ENCODE measurements around the gene ASCL5.

ASCL5 gene

DNA sequence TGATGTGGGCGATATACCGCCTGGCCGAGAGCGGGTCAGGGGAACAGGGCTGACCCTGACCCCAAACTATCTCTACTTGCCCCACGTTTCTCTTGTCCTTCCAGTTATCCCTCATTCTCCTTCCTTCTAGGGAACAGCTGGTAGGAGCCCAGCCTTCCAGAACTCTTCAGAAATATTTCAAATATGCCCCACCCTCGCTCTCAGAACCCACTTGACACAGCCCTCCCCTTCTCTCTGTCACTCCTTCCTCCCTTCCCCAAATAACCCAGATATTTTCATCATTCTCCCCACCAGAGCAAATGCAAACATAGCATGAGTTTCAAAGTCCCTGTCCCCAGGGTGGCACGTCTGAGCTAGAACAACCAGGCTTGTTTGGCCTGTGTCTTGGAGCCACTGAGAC lies 15.8 kb downstream of the ASCL5 start:
- no peak for DNase-seq (ENCODE audit: low spot score)

DNA sequence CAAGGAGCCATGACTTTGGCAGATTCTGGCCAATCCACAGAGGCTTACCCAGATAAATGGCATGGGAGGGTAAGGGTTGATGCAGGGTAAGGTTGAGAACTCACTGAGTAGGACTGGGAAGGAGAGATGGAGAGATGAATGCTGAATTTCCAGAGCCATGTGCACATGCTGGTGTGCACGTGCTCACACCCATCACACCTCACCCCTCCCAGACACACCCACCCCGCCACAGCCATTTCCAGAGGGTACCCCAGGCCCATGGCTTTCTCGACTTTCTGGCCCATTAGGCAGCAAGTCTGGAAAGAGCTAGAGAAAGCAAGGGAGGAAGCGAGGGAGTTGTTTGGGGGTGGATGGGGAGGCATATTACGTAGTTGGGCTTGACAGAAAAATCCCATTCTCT lies 16.4 kb downstream of the ASCL5 start:
- DNase-seq (ENCODE audit: low spot score) = no peak

DNA sequence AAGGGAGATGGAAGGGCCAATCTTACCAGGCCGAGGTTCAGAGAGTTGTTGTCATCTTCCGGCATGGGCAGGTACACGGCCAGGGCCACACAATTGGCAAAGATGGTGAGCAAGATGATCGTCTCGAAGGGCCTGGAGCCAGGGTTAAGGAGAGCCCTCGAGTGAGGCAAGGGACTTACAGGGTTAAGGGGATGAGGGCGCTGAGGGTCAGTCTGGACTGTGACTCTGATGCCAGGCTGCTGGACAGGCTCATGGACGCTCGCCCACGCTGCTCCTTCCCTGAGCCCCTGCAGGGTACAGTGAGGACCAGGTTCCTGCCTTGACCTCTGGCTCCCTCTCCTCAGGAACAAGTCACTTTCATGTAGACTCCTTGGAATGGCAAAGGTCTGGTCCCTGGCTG lies 16.8 kb downstream of the ASCL5 start:
- DNase-seq (ENCODE audit: low spot score) = no peak

DNA sequence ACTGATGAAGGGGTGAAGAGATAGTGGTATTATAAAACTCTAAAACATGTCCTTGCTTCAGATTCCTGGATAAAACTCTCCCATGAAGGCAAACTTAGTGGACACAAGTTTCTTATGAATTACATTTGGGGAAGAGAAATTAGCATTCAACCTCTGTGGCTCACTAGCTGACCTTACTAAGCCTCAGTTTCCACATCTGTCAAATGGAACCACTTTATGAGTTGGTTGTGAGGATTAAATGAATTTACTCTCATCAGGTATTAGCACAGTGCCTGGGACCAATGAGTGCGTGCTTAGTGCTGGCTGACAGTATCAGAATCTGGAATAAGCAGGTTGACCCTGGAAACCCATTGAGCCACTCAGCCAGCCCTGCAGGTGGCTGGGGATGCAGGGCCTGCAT lies 17.3 kb downstream of the ASCL5 start:
- no peak for DNase-seq (ENCODE audit: low spot score)

DNA sequence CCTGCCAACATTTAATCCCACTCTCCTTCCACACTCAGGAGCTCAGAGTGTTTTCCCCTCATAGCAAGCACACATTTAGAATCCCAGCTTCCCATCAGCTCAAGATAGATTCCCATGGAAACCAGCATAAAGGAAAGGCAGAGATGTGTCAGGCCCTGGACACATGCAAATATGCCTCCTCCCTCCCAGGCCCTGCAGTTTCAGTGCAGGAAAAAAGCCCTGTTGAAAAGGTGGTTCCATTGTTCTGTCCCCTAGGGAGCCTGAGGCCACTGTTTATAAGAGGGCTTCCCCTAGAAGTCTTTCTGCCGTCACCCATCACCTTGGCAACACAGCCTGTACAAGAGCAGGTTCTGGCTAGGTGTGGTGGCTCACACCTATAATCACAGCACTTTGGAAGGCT lies 18.4 kb downstream of the ASCL5 start:
- DNase-seq (ENCODE audit: low spot score) = no peak

DNA sequence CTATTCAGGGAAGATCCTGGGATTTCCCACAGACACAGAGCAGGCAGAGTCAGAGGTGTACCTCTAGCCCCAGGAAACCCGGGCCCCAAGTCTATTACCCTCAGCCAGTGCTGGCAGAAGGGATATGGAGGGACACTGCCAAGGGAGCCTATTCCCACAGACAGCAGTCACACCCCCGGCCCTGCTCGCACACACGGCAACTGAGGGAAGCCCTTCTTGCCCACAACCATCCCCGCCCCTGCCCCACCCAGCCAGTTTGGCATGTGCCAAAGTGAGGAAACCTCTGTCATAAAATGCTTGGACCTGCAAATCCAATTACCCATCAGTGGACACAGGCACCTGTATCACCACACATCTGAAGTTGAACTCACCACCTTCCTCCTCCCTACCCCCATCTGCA lies 21.3 kb downstream of the ASCL5 start:
- no peak for DNase-seq (ENCODE audit: low spot score)

DNA sequence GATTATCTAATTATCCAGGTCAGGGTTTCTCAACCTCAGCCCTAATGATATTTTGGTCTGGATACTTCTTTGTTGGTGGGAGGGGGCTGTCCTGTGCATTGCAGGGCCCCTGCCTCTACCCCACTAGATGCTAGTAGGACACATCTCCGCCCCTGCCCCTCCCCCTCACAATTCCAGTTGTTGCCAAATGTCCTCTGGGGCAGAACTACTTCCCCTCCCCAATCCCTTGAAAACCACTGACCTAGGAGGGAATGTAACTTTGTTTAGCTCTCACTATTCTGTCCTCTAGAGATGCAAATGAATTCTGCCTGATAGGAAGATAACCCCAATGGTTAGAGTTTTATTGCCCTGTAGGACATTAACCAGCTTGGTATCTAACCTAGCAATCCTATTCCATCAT lies 22.8 kb downstream of the ASCL5 start:
- no peak for DNase-seq (ENCODE audit: low spot score)

DNA sequence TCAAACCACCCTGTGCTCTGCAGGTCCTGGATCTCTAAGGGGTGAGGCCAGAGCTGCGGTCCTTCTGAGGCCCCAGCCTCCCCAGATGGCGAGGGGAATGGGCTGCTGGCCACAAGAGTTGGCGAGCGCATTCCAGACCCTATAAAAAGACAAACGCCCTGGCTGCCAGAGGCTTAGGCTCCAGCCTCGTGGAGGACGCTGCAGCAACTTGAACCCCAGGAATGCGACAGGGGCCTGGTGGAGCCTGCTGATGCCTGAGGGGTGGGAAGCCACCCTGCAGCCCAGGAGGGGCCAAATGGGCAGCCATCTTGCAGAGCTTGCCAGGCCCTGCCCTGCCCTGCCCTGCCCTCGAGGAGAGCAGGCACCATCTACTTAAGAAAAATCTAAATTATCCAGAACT lies 23.3 kb downstream of the ASCL5 start:
- no peak for DNase-seq (ENCODE audit: low spot score)

DNA sequence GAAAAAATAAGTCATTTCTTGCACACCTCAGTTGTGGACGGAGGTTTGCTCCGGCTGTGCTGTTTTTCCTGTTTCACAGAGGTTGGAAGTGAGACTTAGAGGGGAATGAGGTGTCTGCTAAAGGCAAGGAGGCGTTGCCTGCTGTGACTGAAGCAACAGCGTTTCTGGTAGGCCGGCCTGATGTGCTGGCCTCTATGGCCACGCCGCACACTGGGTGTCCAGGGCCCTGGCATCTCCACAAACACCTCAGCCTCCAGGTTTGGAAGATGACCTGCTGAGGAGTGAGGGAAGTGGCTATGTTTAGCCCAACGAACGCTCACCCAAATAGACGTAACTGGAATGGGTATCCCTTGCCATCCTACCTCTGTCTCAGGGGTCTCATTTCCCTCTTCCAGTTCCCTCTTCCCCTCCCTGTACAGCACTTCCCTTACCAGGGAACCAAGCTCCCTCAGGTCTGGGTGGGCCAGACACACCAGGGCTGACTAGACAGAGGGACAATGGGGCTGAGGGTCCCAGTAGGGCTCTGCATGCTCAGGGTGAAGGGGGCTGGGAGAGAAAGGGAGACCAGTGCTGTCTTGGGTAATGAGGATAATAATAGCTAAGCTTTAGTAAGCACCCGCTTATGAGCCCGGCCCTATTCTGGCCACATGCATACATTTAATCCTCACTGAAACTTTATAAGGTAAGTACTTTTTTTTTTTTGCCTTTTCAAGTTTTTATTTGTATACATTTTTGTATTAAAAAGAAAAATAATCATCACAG lies 26.6 kb downstream of the ASCL5 start:
- DNase-seq (ENCODE audit: low spot score) = no peak

DNA sequence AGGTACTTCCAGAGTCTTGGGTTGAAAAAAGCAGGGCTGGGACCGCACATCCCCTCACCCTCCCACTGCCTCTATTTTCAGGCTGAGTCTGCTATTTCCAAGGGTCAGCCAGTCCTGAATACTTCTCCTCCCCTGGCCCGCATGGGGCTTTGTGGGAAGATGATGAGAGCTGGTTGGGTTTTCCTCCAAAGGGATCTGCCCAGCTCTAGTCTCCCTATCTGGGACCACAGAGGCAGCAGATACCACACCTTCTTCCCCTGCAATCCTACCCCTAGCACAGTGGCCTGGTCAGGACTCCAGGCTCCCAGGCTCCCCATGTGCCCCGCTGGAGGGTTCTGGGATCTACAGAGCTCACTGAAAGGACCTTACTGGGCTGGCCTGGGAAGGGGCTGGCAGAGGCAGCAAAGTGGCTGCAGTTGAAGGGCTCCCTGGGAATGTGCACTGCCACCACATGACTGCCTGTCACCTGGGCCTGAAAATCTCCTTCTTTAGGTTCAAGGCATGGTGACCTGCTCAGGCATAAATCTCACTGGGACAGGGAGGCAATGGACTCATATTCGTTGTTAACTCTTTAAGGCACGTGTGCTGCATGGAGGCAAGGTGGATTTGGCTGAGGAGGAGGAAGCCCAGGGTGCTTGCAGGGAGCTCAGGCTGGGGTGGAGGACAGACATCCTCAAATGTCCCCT lies 27.8 kb downstream of the ASCL5 start:
- DNase-seq (ENCODE audit: low spot score) = no peak

DNA sequence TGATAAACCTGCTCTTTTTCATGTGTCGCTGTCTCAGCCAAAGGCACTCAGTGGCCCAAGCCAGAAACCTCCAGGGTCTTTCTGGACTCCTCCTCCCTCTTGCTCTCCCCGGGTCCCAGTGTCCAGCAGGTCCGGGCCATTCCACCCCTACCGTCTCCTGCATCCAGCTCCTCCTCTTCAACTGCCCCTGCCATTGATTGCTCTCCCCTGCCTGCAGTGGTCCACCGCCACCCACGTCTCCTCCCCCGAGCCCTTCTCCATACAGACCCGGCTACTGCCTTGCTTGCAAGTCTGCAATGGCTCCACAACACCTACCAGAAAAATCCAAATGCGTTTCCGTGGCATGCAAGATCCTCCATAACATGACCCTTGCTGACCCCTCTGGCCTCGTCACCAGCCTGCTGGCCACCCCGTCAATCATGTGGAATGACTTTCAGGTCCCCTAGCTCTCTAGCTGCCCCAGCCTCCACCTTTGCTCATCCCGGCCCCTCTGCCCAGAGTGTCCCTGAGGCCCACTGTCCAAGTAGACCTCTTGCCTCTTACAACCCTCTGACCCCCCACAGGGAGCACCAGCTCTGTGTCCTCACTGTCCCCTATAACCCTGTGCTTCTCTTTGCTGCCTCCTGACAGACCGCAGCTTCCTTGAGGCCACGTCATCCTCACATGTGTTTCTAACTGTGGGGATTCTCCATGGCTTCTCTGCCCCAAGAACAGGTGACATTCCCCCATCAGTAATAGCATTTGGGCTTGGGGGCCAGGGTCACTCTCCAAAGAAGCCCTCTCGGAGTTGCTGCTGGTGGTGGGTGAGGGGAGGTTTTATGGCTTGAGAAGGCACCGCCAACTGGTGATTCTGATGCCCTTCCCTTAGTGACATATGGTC lies 29.8 kb downstream of the ASCL5 start:
- no peak for DNase-seq (ENCODE audit: low spot score)

DNA sequence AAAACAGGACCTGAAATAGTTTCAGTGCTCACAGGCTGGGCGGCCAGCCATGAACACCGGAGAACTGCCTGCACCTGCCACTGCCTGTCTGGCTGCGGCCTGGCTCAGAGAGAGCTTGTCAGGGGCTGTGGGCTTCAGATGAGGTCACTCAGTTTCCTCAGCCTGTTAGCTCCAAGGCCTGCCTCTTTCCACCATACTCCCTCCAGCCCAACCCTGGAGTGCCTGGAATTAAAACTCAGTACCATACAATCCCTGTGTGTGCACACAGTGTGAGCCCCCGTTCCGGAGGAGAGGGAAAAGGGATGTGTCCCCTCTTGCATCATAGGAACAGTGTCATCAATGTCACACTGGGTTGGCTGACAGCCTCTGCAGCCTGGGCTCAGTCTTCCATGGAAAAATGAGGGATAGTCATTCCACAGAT lies 30.9 kb downstream of the ASCL5 start:
- DNase-seq (ENCODE audit: low spot score) = no peak

DNA sequence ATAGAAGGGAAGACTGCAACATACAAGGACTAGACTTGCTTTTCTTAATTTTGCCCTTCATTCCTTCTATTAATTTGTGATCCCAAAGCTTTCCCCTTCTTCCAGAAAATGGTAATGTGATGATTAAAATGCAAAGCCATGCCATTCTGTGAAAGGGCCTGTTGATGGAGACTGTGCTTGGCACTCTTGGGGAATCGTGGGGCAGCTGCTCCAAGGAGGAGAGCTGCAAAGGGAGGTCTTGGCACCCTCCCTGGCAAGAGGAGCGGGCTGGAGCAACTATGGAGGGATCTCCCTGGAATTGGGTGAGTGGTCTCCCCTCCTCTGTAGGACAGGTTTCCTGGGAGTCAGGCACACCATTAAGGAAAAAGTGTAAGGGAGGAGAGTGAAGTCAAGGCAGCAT lies 31.4 kb downstream of the ASCL5 start:
- no peak for DNase-seq (ENCODE audit: low spot score)

DNA sequence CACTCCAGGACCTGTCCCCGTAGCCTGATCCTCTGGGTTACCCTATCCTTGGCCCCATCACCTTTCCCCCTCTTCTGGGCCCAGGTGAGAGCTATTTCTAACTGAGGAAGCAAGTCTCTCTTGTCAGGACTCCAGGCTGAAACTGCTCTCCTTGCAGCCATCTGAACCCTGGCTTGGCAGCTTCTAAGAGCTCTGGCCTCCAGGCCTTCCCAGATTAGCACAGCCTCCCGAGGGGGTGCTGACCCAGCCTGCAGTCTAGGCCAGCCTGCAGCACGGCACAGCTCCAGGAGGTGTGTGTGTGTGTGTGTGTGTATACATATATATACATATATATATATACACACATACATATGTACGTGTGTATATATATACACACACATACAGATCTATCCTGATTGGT lies 32.2 kb downstream of the ASCL5 start:
- no peak for DNase-seq (ENCODE audit: low spot score)

DNA sequence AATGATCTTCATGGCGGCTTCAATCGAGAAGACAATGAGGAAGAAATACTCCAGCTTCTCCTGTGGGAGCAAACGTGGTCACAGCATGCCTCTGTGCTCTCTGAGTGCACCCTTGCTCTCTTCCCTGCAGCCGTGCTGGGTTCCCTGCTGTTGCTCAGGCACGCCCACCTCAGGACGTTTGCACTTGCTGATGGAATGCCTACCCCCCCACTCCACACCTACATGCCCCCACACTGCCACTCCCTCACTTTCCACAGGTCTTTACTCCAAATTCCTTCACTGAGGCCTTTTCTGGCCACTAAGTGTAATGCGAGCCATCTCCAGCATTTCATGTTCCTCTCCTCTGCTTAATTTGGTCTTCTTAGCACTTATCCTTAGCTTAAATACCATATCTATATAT lies 33.0 kb downstream of the ASCL5 start:
- DNase-seq (ENCODE audit: low spot score) = no peak

DNA sequence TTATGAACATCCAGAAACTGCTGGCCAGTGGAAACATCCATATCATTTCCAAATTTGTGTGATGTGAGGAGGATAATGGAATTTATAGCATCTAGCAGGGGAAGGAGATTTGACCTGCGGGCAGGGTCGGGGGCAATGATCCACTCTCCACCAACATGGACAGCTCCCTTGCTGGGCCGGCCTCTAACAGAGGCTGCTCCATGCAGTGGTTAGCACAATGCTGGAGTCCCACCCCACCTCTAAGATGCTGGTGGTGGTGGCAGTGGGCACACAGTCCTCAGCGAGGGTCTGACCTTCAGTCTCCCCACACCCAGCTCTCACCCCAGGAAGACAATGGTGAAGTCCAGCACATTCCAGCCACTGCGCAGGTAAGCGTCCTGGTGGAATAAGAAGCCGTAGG lies 33.4 kb downstream of the ASCL5 start:
- no peak for DNase-seq (ENCODE audit: low spot score)

DNA sequence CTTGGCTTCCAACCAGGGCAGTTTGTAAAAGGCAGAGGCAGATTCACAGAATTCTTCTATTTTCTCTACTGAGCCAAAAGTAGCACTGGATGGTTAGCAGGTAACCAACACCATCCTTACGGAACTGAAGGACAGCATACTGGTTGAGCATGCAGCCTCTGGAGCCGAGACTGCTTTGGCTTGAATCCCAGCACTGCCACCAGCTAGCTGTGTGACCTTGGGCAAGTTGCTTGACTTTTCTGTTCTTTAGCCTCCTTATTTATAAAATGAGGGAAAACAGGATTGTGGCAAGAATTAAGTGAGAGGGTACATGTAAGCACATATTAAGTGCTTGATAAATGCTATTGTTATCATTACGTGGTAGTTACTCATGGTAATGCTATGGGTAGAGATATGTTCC lies 34.2 kb downstream of the ASCL5 start:
- no peak for DNase-seq (ENCODE audit: low spot score)

DNA sequence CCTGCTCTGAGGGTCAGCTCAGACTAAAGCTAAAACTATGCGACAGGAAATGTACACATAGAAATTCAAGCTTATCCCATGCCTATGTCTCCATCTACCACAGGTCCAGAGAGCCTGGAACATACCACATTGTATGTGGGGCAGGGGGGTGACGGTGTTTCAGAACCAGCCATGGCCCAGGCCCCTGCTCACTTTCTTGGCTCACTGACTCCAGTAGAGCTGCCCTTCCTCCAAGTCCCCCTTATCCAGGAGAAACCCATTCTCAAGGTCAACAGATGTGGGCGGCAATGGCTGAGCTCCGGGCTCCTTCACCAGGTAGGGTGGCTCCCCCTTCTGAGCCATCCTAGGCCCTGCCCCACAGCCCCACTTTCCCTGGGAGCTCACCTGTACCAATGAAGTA lies 35.7 kb downstream of the ASCL5 start:
- no peak for DNase-seq (ENCODE audit: low spot score)

DNA sequence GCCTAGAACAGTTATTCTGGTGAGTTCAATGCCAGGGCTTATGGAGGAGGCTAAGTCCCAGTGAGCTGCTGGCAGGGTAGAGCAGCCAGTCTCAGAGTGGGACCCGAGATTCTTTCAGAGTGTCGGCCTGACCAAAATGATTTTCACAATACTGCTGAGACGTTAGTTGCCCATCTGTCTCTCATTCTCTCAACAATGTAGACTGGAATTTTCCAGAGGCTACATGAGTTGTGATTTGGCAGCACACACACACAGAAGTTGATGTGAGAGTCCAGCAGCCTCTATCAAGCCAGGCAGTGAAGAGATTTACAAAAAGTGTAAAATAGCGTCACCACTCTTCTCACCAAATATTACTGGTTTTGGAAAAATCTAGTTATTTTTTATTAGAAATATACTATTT lies 36.4 kb downstream of the ASCL5 start:
- DNase-seq (ENCODE audit: low spot score) = no peak

DNA sequence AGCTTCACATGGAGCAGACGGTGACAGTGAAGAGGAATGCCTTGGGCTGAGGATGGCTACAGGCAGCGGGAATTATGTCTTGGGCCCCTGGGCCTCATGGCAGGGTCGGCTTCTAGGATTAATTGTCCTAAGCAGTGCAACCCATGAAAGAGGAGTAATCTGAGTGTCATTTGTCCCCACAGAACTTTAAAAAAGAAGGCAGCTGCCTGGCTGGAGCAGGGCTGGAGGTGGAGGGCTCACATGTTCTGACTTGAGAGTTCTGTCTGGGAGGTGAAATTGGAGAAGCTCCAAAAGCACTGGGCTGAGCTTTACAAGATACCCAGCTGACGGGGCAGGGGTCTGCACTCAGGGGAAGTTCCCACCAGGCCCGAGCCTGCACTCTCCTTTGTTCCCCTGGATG lies 37.4 kb downstream of the ASCL5 start:
- no peak for DNase-seq (ENCODE audit: low spot score)

DNA sequence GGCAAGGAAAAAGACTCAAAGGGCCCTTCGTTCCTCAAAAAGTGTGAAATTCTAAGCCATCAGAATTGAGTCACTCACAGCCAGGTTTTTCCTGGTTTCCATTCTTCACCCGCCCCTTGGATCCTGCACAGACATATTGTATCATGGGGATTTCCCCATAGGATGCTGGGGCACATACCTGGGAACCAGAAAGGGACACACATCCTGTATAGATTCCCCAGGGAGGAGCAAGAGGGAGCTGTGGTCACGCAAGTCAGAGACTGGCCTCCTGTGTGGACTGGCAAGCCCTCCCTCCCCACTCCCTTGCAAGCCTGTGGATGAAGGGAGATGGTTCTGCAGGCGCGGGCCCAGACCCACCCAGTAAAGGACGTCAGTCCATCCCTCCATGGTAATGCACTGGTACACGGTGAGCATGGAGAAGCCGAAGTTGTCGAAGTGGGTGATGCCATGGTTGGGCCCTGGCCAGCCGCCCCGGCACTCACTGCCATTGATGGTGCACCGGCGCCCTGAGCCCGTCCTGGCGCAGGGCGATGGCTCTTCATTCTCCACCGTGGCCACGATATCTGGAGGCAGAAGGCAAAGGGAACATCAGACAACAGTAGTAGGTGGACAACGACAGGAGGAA lies 38.0 kb downstream of the ASCL5 start:
- no peak for DNase-seq (ENCODE audit: low spot score)

DNA sequence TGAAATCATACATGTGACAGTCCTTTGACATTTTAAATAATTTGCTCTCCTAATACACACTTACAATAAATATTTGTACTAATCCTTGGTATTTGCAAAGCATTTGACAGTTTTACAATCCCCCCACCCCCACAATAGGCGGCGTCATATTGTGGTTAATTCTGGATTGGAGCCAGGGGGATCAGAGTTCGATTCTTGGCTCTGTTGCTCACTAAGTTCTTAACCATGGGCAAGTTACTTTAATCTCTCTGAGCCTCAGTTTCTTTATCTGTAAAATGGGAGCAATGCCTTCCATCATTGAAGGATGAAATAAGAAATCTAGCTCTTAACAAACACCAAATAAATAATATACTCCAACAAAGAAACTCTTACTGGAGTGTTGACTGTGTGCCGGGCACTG lies 38.6 kb downstream of the ASCL5 start:
- DNase-seq (ENCODE audit: low spot score) = no peak

Data from SK-N-DZ (cell line).